ENCODE measurements around the gene VPS35L. TPM values are rescaled to one million over a fixed set of nuclear protein-coding genes. Genes with fewer than 3 reads are reported as not detected.
A peak's percentile ranks its signal among the peaks of the same experiment; 100 is the strongest.

VPS35L gene
- total and polyA plus RNA-seq, 2 of the 13 experiments (the other 11 are each of a cell fraction or from before 2014, with no cell fraction given), result 1.4 to 1.6 TPM

GRCh38 chr16:19555186-19555937, at the start of gene VPS35L (continued):
- TF ChIP-seq ZNF142 (CRISPR knock-in tag; IDR thresholded peaks at IDR 0.05), result peak; percentile 67; the same call in 1 of the 2 replicates
- peak; percentile 89; the same call in 1 of the 2 replicates for TF ChIP-seq IRF9 (CRISPR knock-in tag; IDR thresholded peaks at IDR 0.05; ENCODE audit: borderline replicate concordance)
- TF ChIP-seq ZNF10 (CRISPR knock-in tag; IDR thresholded peaks at IDR 0.05; ENCODE audit: borderline replicate concordance, low read depth), result no peak
- peak; percentile 95 for TF ChIP-seq ZMYM4 (CRISPR knock-in tag; IDR thresholded peaks at IDR 0.05)
- TF ChIP-seq ZNF570 (CRISPR knock-in tag; IDR thresholded peaks at IDR 0.05; ENCODE audit: borderline replicate concordance), result no peak
- 0 out of 2 replicates have a peak, but pooled peaks have one; percentile 41 for TF ChIP-seq SIN3B (IDR thresholded peaks at IDR 0.05; ENCODE audit: low read length)
- TF ChIP-seq ZNF337 (CRISPR knock-in tag; IDR thresholded peaks at IDR 0.05; ENCODE audit: borderline replicate concordance, low read depth), result no peak
- 0 out of 2 replicates have a peak, but pooled peaks have one; percentile 24 for TF ChIP-seq DPF2 (CRISPR knock-in tag; IDR thresholded peaks at IDR 0.05; ENCODE audit: borderline replicate concordance, low read depth)
- peak; percentile 97 for TF ChIP-seq ZMAT3 (CRISPR knock-in tag; conservative IDR thresholded peaks at IDR 0.05)
- no peak; the same call in 1 of the 2 replicates for TF ChIP-seq MED13 (CRISPR knock-in tag; IDR thresholded peaks at IDR 0.05)
- TF ChIP-seq HMGA1 (CRISPR knock-in tag; conservative IDR thresholded peaks at IDR 0.05), result no peak
- peak; percentile 86; the same call in 1 of the 2 replicates for TF ChIP-seq ZBTB34 (CRISPR knock-in tag; IDR thresholded peaks at IDR 0.05)
- TF ChIP-seq ZNF652 (CRISPR knock-in tag; IDR thresholded peaks at IDR 0.05; ENCODE audit: borderline replicate concordance, low read depth), result 0 out of 2 replicates have a peak, but pooled peaks have one; percentile 6
- 0 out of 2 replicates have a peak, but pooled peaks have one; percentile 43 for TF ChIP-seq ZNF674 (CRISPR knock-in tag; IDR thresholded peaks at IDR 0.05; ENCODE audit: low read depth)
- 0 out of 2 replicates have a peak, but pooled peaks have one; percentile 38 for TF ChIP-seq CREB3 (CRISPR knock-in tag; IDR thresholded peaks at IDR 0.05)
- peak; percentile 33 for TF ChIP-seq STAG1 (CRISPR knock-in tag; IDR thresholded peaks at IDR 0.05)
- TF ChIP-seq IKZF4 (CRISPR knock-in tag; IDR thresholded peaks at IDR 0.05; ENCODE audit: borderline replicate concordance, low read depth, not compliant biosample characterization), result peak; percentile 75
- peak; percentile 93 for TF ChIP-seq ZNF547 (CRISPR knock-in tag; IDR thresholded peaks at IDR 0.05)
- TF ChIP-seq ZNF562 (CRISPR knock-in tag; IDR thresholded peaks at IDR 0.05; ENCODE audit: borderline replicate concordance), result no peak

All from HepG2 (cell line).